ENCODE measurements around the gene LSMEM2. TPM values are rescaled to one million over a fixed set of nuclear protein-coding genes. Genes with fewer than 3 reads are reported as not detected.

The LSMEM2 gene
- total and polyA plus RNA-seq, 8 donors, result 0.15 to 0.61 (median 0.41) TPM; not detected in 1

- intact Hi-C loops (cut with DNase I), result no loop called here
- ATAC-seq (no peak), DNase-seq (no peak)
- H3K27me3 ChIP-seq, result no peaks in the 10 kb centered on the region
- no peak for TF ChIP-seq CTCF (IDR thresholded peaks at IDR 0.05)
- H3K9me3 ChIP-seq, result no peaks in the 10 kb centered on the region
- peaks cover 0 to 48% of the 10 kb centered on the region in 2 donors for H3K36me3 ChIP-seq
- H3K4me3 ChIP-seq, result no peak overlapping the region
- H3K27ac ChIP-seq, result no peak overlapping the region
- peaks cover 11 to 20% of the 10 kb centered on the region in 2 donors for H3K4me1 ChIP-seq
Observed at GRCh38 chr3:50288387-50289007, 9.6 kb downstream of the LSMEM2 start.

DNA sequence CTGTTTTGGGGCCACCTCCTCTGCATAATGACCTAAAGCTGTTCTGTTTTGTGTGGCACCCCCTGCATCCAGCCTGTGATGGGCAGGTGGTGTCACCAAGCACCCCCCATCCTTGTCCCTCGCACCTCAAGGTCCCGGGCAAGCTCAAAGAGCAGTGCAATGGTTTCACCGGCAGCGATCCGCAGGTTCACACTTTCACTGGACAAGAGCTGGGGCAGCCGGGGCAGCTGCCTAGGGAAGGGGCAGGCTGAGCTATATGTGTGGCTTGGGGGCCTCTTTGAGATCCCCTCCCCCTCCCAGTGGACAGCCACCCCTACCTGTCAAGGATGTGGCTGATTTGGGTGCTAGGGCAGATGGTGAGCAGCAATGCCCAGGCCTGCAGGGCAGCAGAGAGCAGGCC lies 10.2 kb downstream of the LSMEM2 start:
- DNase-seq (no peak), ATAC-seq (no peak)
- intact Hi-C loops (cut with DNase I), result no loop called here
- peaks cover 11 to 20% of the 10 kb centered on the region in 2 donors for H3K4me1 ChIP-seq
- no peaks in the 10 kb centered on the region for H3K9me3 ChIP-seq
- peaks cover 0 to 48% of the 10 kb centered on the region in 2 donors for H3K36me3 ChIP-seq
- no peak overlapping the region for H3K27ac ChIP-seq
- TF ChIP-seq CTCF (IDR thresholded peaks at IDR 0.05), result no peak
- H3K4me3 ChIP-seq, result no peak overlapping the region
- no peaks in the 10 kb centered on the region for H3K27me3 ChIP-seq

GRCh38 chr3:50290161-50290641 lies 11.3 kb downstream of the LSMEM2 start:
- Histone ChIP-seq H3K27ac (no peak overlapping the region), H3K27me3 (no peaks in the 10 kb centered on the region), H3K36me3 (peaks cover 0 to 48% of the 10 kb centered on the region in 2 donors), H3K4me3 (no peak overlapping the region), H3K4me1 (peaks cover 11 to 20% of the 10 kb centered on the region in 2 donors), H3K9me3 (no peaks in the 10 kb centered on the region)
- DNase-seq (no peak), ATAC-seq (no peak)
- TF ChIP-seq CTCF (IDR thresholded peaks at IDR 0.05), result no peak
- intact Hi-C loops (cut with DNase I), result no loop called here

DNA sequence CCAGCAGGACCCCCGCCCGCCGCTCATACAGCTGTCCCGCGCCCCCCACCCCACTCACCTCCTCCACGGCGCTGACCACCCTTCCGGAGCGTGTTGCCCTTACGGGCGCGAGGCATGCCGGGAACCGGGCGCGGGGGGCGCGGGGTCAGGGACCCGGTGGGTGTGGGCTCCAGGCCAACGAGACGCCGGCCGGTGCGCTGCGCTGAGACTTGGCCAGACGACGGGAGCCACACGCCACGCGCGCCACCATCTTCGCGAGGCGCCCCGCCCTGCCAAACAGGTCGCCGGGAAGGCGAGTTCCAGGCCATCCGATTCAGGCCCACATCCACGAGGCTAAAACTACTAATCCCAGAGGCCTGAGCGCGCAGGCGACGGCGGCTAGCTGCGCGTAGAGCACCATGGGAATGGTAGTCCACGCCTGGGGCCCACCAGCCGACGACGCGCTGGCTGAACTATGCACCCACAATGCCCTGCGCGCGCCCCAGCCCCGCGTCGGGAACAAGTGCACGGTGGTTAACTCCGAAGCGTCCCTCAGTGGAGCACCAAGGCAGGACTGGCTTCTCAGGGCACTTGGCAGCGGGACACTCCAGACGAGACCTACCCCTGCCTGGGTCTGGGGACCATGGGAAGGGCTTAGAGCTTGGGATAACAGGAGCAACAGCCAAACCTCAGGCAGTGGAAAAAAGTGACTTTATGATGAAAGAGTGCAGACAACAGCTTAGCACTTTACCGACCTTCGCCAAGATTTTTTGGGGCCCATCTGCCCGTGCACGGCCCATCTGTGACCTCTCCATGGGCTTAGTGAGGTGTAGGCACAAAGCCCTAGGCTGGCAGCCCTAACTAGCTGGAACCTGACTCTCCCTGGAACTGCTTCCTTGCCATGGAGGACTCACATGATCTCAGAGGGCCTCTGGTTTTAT lies 13.5 kb downstream of the LSMEM2 start, which contains the start of gene IFRD2:
TSS of gene IFRD2 (minus strand) at position 271 of the 920 bp plus-strand sequence. CDS start at position 116, 155 bp downstream.
- H3K4me3 ChIP-seq, result peak within 1 kb of the TSS; percentile 94 to 97
- no peaks in the 10 kb centered on the region for H3K27me3 ChIP-seq
- ATAC-seq (peak; percentile 97), DNase-seq (peak; percentile 94 to 99 (median 98))
- peaks cover 0 to 36% of the 10 kb centered on the region in 2 donors for H3K36me3 ChIP-seq
- intact Hi-C loops (cut with DNase I), result no loop called here
- TF ChIP-seq CTCF (IDR thresholded peaks at IDR 0.05), result no peak
- peak within 1 kb of the TSS; percentile 69 to 84 for H3K27ac ChIP-seq
- no peaks in the 10 kb centered on the region for H3K9me3 ChIP-seq
- H3K4me1 ChIP-seq, result peaks cover 11 to 20% of the 10 kb centered on the region in 2 donors
